B cell (primary cell): ENCODE results near the gene STK24. TPM values are rescaled to one million over a fixed set of nuclear protein-coding genes. Genes with fewer than 3 reads are reported as not detected.
"Not testable (repeated sequence)": the region's sequence is repeated elsewhere in the genome, so short reads cannot be mapped to it uniquely, and the experiment has no call there.

Experiments used
- ATAC-seq: fragments of 200-7000 bp; cut with Tn5 transposase; one replicate; pipeline ENCODE4 v1.10.0; 2021; ENCODE audit warnings: low read depth, mild to moderate bottlenecking, moderate number of reproducible peaks, moderate library complexity
- CTCF ChIA-PET: fragments of 350-600 bp; sonication (Branson Sonifier 250); formaldehyde crosslinking; loops from one replicate; lab custom pipeline; 2021; ENCODE audit warnings: antibody characterized with exemption, inconsistent platforms; lab: Charles Lee
- POLR2A ChIA-PET: fragments of 350-600 bp; sonication (Branson Sonifier 250); formaldehyde crosslinking; loops from one replicate; lab custom pipeline; 2021; ENCODE audit warnings: antibody characterized with exemption; lab: Charles Lee
- DNase-seq: peaks from one replicate; pipeline ENCODE4 v3.0.0; 2013
- H2AFZ ChIP-seq: 2 replicates; pipeline ENCODE4 v1.6.1; 2012; ENCODE audit warnings: mild to moderate bottlenecking, low read depth, low read length; ENCODE audit not compliant: insufficient read depth, poor library complexity, severe bottlenecking
- H3K27ac ChIP-seq, 2 donors: 1 replicate in 1 of 2; 2 replicates in 1 of 2; pipeline ENCODE4 v1.5.1; 2012 to 2013; ENCODE audit warnings: low read length in 2 of 2, mild to moderate bottlenecking in 2 of 2, moderate library complexity in 1 of 2
- H3K27me3 ChIP-seq, 4 experiments: fragments of 200-600 bp in 1 of 4; sonication (generic) in 1 of 4; replicated peaks in 1 of 4; 1 replicate in 2 of 4; 2 replicates in 2 of 4; pipeline versions ENCODE4 v1.6.1 to v1.7.0; 2013 to 2016; ENCODE audit warnings: low read length in 3 of 4, mild to moderate bottlenecking in 2 of 4, mixed read lengths in 1 of 4, moderate library complexity in 1 of 4; ENCODE audit not compliant: insufficient read depth in 4 of 4, control insufficient read depth in 3 of 4; ENCODE audit errors: control extremely low read depth in 1 of 4
- H3K36me3 ChIP-seq, 2 experiments: replicated peaks in 1 of 2; 1 replicate in 1 of 2; 2 replicates in 1 of 2; pipeline versions ENCODE4 v1.6.1 to v1.7.1; 2013; ENCODE audit warnings: low read length in 1 of 2; ENCODE audit not compliant: insufficient read depth in 2 of 2, control insufficient read depth in 1 of 2; ENCODE audit errors: control extremely low read depth in 1 of 2, extremely low read depth in 1 of 2
- H3K4me1 ChIP-seq, 2 donors: fragments of 200-600 bp in 1 of 2; sonication (generic) in 1 of 2; 1 replicate in 1 of 2; 2 replicates in 1 of 2; pipeline versions ENCODE4 v1.5.1 to v1.6.1; 2013 to 2017; ENCODE audit warnings: low read length in 2 of 2; ENCODE audit not compliant: control insufficient read depth in 2 of 2, insufficient read depth in 2 of 2
- H3K4me2 ChIP-seq: replicated peaks from 2 replicates; pipeline ENCODE3; 2012; ENCODE audit warnings: mild to moderate bottlenecking, low read depth, low read length; ENCODE audit not compliant: poor library complexity, severe bottlenecking
- H3K4me3 ChIP-seq, 5 experiments: fragments of 200-600 bp in 1 of 5; sonication (generic) in 1 of 5; 1 replicate in 3 of 5; 2 replicates in 2 of 5; pipeline versions ENCODE4 v1.5.1 to v1.7.0; 2011 to 2016; ENCODE audit warnings: low read length in 4 of 5, mild to moderate bottlenecking in 4 of 5, low read depth in 2 of 5, control low read depth in 1 of 5, moderate library complexity in 1 of 5; ENCODE audit not compliant: insufficient read depth in 1 of 5; ENCODE audit errors: control extremely low read depth in 1 of 5, extremely low read depth in 1 of 5
- H3K79me2 ChIP-seq: fragments of 200-600 bp; sonication (generic); one replicate; pipeline ENCODE4 v1.6.0; 2016; ENCODE audit warnings: low read length; ENCODE audit not compliant: control insufficient read depth, insufficient read depth
- H3K9ac ChIP-seq: fragments of 200-600 bp; sonication (generic); 2 replicates; pipeline ENCODE4 v1.6.1; 2017; ENCODE audit warnings: mild to moderate bottlenecking, low read length, moderate library complexity
- H3K9me3 ChIP-seq, 3 donors: one replicate each; pipeline versions ENCODE4 v1.6.1 to v1.7.1; 2013; ENCODE audit warnings: low read length in 2 of 3; ENCODE audit not compliant: control insufficient read depth in 2 of 3, insufficient read depth in 1 of 3; ENCODE audit errors: control extremely low read depth in 1 of 3
- H4K20me1 ChIP-seq: 2 replicates; pipeline ENCODE4 v1.6.0; 2012; ENCODE audit warnings: mild to moderate bottlenecking, low read length; ENCODE audit not compliant: insufficient read depth, control insufficient read depth, poor library complexity, severe bottlenecking
- H3K27ac Mint-ChIP-seq: one replicate; pipeline ENCODE4 v1.8.0; 2021; ENCODE audit warnings: mixed read lengths
- H3K27me3 Mint-ChIP-seq: one replicate; pipeline ENCODE4 v1.8.0; 2021; ENCODE audit warnings: mixed read lengths
- H3K4me1 Mint-ChIP-seq: one replicate; pipeline ENCODE4 v1.8.0; 2021; ENCODE audit warnings: mixed read lengths
- H3K4me3 Mint-ChIP-seq: one replicate; pipeline ENCODE4 v1.8.0; 2021; ENCODE audit warnings: mixed read lengths
- H3K9me3 Mint-ChIP-seq: one replicate; pipeline ENCODE4 v1.8.0; 2022; ENCODE audit warnings: mixed read lengths; ENCODE audit not compliant: insufficient read depth
- CTCF ChIP-seq: fragments of 200-600 bp; IDR thresholded peaks from one replicate; pipeline ENCODE4 v1.8.0; 2022; ENCODE audit warnings: antibody characterized with exemption, mild to moderate bottlenecking
- EZH2 ChIP-seq: IDR thresholded peaks from 2 replicates; pipeline ENCODE4 v1.6.1; 2012; ENCODE audit warnings: borderline replicate concordance, low read depth, mild to moderate bottlenecking, moderate library complexity, low read length; ENCODE audit not compliant: insufficient read depth, poor library complexity, severe bottlenecking
- WGBS: methylation state at CpG from one replicate; pipeline ENCODE4 v1.1.5; 2013; ENCODE audit warnings: missing lambda C conversion rate; ENCODE audit not compliant: insufficient coverage; 5-methylcytosine and 5-hydroxymethylcytosine counted together
- intact Hi-C: fragments of 100-400 bp; cut with micrococcal nuclease; formaldehyde crosslinking; loops from one replicate; pipeline ENCODE4 v1.10.0; 2022
- polyA plus RNA-seq: library from polyadenylated mRNA; depleted of rRNA; stranded (reverse); fragments of >200 nt; gene quantifications from 2 replicates; pipeline ENCODE4 v1.2.3, GENCODE V29; 2012
- total RNA-seq, 2 donors: library from RNA; stranded (reverse); fragments of 120-200 nt in 1 of 2; gene quantifications; 1 replicate in 1 of 2; 2 replicates in 1 of 2; pipeline versions ENCODE4 v1.2.3 to v1.2.4, GENCODE V29; 2013 to 2022

Gene STK24
- total and polyA plus RNA-seq, 2 donors (not counting 1 experiment from before 2014, with no cell fraction given), result 47.2 to 117 TPM

- intact Hi-C loops, result no loop called here
- H3K4me3 ChIP-seq, result no peak overlapping the region
- H3K9me3 ChIP-seq, result no peaks in the 10 kb centered on the region
- 51% methylated on average over 3 of the region's 6 CpGs for WGBS
- Mint-ChIP-seq H3K9me3 (no peaks in the 10 kb centered on the region), H3K4me1 (no peaks in the 10 kb centered on the region), H3K4me3 (no peak overlapping the region), H3K27me3 (peaks cover 9% of the 10 kb centered on the region), H3K27ac (no peak overlapping the region)
- H3K79me2 ChIP-seq, result no peaks in the 10 kb centered on the region
- H3K36me3 ChIP-seq, result no peaks in the 10 kb centered on the region
- ChIA-PET POLR2A (no interaction called here), CTCF (interaction anchor here (0.7 kb wide), 1 partner anchor 413 kb away, joined by 6 read pairs; no protein-coding TSS in a partner anchor)
- TF ChIP-seq CTCF, result no peak
- TF ChIP-seq EZH2, result no peak
- no peak for DNase-seq
- H4K20me1 ChIP-seq, result no peaks in the 10 kb centered on the region
- no peak for ATAC-seq
- no peak overlapping the region for H2AFZ ChIP-seq
- H3K9ac ChIP-seq, result no peak overlapping the region
- no peaks in the 10 kb centered on the region for H3K4me1 ChIP-seq
- no peak overlapping the region for H3K4me2 ChIP-seq
- H3K27ac ChIP-seq, result no peak overlapping the region
- H3K27me3 ChIP-seq, result peaks cover 0 to 2% (median 0%) of the 10 kb centered on the region in 4 experiments
Observed at GRCh38 chr13:98622931-98623331, 46.0 kb upstream of the STK24 start.

- Mint-ChIP-seq H3K9me3 (no peaks in the 10 kb centered on the region), H3K27ac (no peak overlapping the region), H3K4me1 (no peaks in the 10 kb centered on the region), H3K4me3 (no peak overlapping the region), H3K27me3 (peaks cover 4% of the 10 kb centered on the region)
- ChIA-PET CTCF (no interaction called here), POLR2A (no interaction called here)
- Histone ChIP-seq H3K36me3 (no peaks in the 10 kb centered on the region), H3K27me3 (peaks cover 0 to 2% (median 0%) of the 10 kb centered on the region in 4 experiments), H3K27ac (no peak overlapping the region), H3K9ac (no peak overlapping the region), H4K20me1 (no peaks in the 10 kb centered on the region), H3K9me3 (peaks cover 0 to 4% (median 0%) of the 10 kb centered on the region in 3 donors), H3K4me3 (no peak overlapping the region), H3K79me2 (no peaks in the 10 kb centered on the region), H3K4me1 (no peaks in the 10 kb centered on the region), H2AFZ (no peak overlapping the region), H3K4me2 (no peak overlapping the region)
- DNase-seq (no peak), ATAC-seq (no peak)
- WGBS, result 91% methylated on average over 1 of the region's 3 CpGs
- intact Hi-C loops, result no loop called here
- TF ChIP-seq CTCF, result no peak
- TF ChIP-seq EZH2, result no peak
Observed at GRCh38 chr13:98619556-98619955, 42.6 kb upstream of the STK24 start.

GRCh38 chr13:98615595-98615994 lies 38.7 kb upstream of the STK24 start:
- H3K4me1 Mint-ChIP-seq, H3K36me3 ChIP-seq, H3K9ac ChIP-seq, H3K4me2 ChIP-seq, H3K27me3 ChIP-seq, H3K79me2 ChIP-seq, intact Hi-C loops, H4K20me1 ChIP-seq, H3K9me3 Mint-ChIP-seq, H3K4me1 ChIP-seq, H3K4me3 Mint-ChIP-seq, H3K27me3 Mint-ChIP-seq, H3K9me3 ChIP-seq, H3K4me3 ChIP-seq, H3K27ac Mint-ChIP-seq, H3K27ac ChIP-seq, DNase-seq, H2AFZ ChIP-seq, ATAC-seq: not testable (repeated sequence)
- ChIA-PET CTCF (interaction anchor here (0.6 to 0.7 kb wide), 2 partner anchors 50 to 424 kb away, joined by 3 to 4 read pairs; no protein-coding TSS in a partner anchor), POLR2A (interaction anchor here (0.7 kb wide), 1 partner anchor 86 kb away, joined by 4 read pairs; no protein-coding TSS in a partner anchor)
- WGBS, result no CpG with 5 or more reads among the region's 2 CpGs
